Activated naive CD4-positive, alpha-beta T cell (primary cell): Measurements from ENCODE around the gene DTNA.
"Not testable (repeated sequence)": the region's sequence is repeated elsewhere in the genome, so short reads cannot be mapped to it uniquely, and the experiment has no call there.

Source experiments
- DNase-seq, 4 experiments: peaks; one replicate each; lab custom pipeline; 2025; lab: John Stamatoyannopoulos, UW

Gene DTNA

GRCh38 chr18:34904994-34905393 is 194.9 kb downstream of the DTNA start:
- DNase-seq: no peak

GRCh38 chr18:34906985-34907384 is 196.9 kb downstream of the DTNA start:
- DNase-seq: not testable (repeated sequence)

GRCh38 chr18:34909637-34910364 is 199.7 kb downstream of the DTNA start:
- DNase-seq: no peak

- DNase-seq: no peak
Observed at GRCh38 chr18:34911081-34911480, 201.0 kb downstream of the DTNA start.

GRCh38 chr18:34911661-34912384 is 201.7 kb downstream of the DTNA start:
- DNase-seq: no peak

- no peak for DNase-seq
Observed at GRCh38 chr18:34913837-34914661, 204.0 kb downstream of the DTNA start.

GRCh38 chr18:34915046-34915445 is 204.9 kb downstream of the DTNA start:
- DNase-seq: no peak

- not testable (repeated sequence) for DNase-seq
Observed at GRCh38 chr18:34916539-34916938, 206.4 kb downstream of the DTNA start.

- no peak for DNase-seq
Observed at GRCh38 chr18:34918856-34919255, 208.8 kb downstream of the DTNA start.

- DNase-seq: no peak
Observed at GRCh38 chr18:34921226-34921625, 211.1 kb downstream of the DTNA start.

- no peak for DNase-seq
Observed at GRCh38 chr18:34921811-34922385, 211.8 kb downstream of the DTNA start.

GRCh38 chr18:34922594-34922993 is 212.5 kb downstream of the DTNA start:
- DNase-seq: not testable (repeated sequence)

- DNase-seq: no peak
Observed at GRCh38 chr18:34923911-34924310, 213.8 kb downstream of the DTNA start.

GRCh38 chr18:34926683-34927082 is 216.6 kb downstream of the DTNA start:
- no peak for DNase-seq

GRCh38 chr18:34928088-34928753 is 218.1 kb downstream of the DTNA start:
- no peak for DNase-seq

- DNase-seq: no peak
Observed at GRCh38 chr18:34928754-34929335, 218.7 kb downstream of the DTNA start.

- DNase-seq: no peak
Observed at GRCh38 chr18:34929336-34929780, 219.3 kb downstream of the DTNA start.

- DNase-seq: no peak
Observed at GRCh38 chr18:34932363-34932762, 222.3 kb downstream of the DTNA start.

- DNase-seq: no peak
Observed at GRCh38 chr18:34932792-34933466, 222.8 kb downstream of the DTNA start.

GRCh38 chr18:34933909-34934661 is 224.0 kb downstream of the DTNA start:
- no peak for DNase-seq
